Activated CD8-positive, alpha-beta T cell treated with anti-CD3 and anti-CD28 coated beads, Interleukin-2, amount 10 ng/mL, durations not matched to agents 7 days and 5 days (primary cell): ENCODE results near the gene RTL5. TPM values are rescaled to one million over a fixed set of nuclear protein-coding genes. Genes with fewer than 3 reads are reported as not detected.

Experiments
- ATAC-seq: fragments of 150-1000 bp; cut with Tn5 transposase; one replicate; pipeline ENCODE4 v1.10.0; 2021; ENCODE audit warnings: moderate library complexity
- CTCF ChIA-PET: fragments of 350-600 bp; sonication (Branson Sonifier 250); formaldehyde crosslinking; loops from one replicate; lab custom pipeline; 2021; ENCODE audit warnings: antibody characterized with exemption; lab: Charles Lee
- POLR2A ChIA-PET: fragments of 350-600 bp; sonication (Branson Sonifier 250); formaldehyde crosslinking; loops from one replicate; lab custom pipeline; 2021; ENCODE audit warnings: antibody characterized with exemption; lab: Charles Lee
- DNase-seq: peaks from one replicate; pipeline ENCODE4 v3.0.0-alpha.2; 2020
- H3K27ac Mint-ChIP-seq: one replicate; pipeline ENCODE4 v1.8.0; 2021; ENCODE audit warnings: mild to moderate bottlenecking, mixed read lengths
- H3K27me3 Mint-ChIP-seq: one replicate; pipeline ENCODE4 v1.8.0; 2021; ENCODE audit warnings: low read depth, mixed read lengths
- H3K36me3 Mint-ChIP-seq: one replicate; pipeline ENCODE4 v1.8.0; 2021; ENCODE audit warnings: low read depth, mixed read lengths
- H3K4me1 Mint-ChIP-seq: one replicate; pipeline ENCODE4 v1.8.0; 2021; ENCODE audit warnings: low read depth, mixed read lengths
- H3K4me3 Mint-ChIP-seq: one replicate; pipeline ENCODE4 v1.8.0; 2021; ENCODE audit warnings: mild to moderate bottlenecking, mixed read lengths
- H3K9me3 Mint-ChIP-seq: one replicate; pipeline ENCODE4 v1.8.0; 2022; ENCODE audit warnings: mixed read lengths; ENCODE audit not compliant: insufficient read depth
- total RNA-seq, 2 experiments: library from RNA; stranded (reverse); gene quantifications; one replicate each; pipeline ENCODE4 v1.2.3, GENCODE V29; 2021

The RTL5 gene
- total RNA-seq, 2 experiments from 2014 or later, result 0.05 to 0.08 TPM

- Mint-ChIP-seq H3K27ac (no peak overlapping the region), H3K27me3 (peaks cover 51% of the 10 kb centered on the region), H3K4me3 (peak overlapping the region; percentile 15), H3K4me1 (peaks cover 47% of the 10 kb centered on the region), H3K36me3 (no peaks in the 10 kb centered on the region), H3K9me3 (no peaks in the 10 kb centered on the region)
- POLR2A ChIA-PET, result no interaction called here
- peak; percentile 77 for ATAC-seq
- peak; percentile 79 for DNase-seq
- CTCF ChIA-PET, result interaction anchor here (1.0 to 1.4 kb wide), 3 partner anchors 20 to 84 kb away, joined by 3 read pairs; no protein-coding TSS in a partner anchor
These were observed 26.3 kb downstream of the RTL5 start for GRCh38 chrX:72105436-72105835.

- H3K36me3 Mint-ChIP-seq, result no peaks in the 10 kb centered on the region
- peaks cover 45% of the 10 kb centered on the region for H3K27me3 Mint-ChIP-seq
- H3K4me3 Mint-ChIP-seq, result no peak overlapping the region
- DNase-seq (no peak), ATAC-seq (no peak)
- no peaks in the 10 kb centered on the region for H3K9me3 Mint-ChIP-seq
- CTCF ChIA-PET, result no interaction called here
- no peak overlapping the region for H3K27ac Mint-ChIP-seq
- POLR2A ChIA-PET, result no interaction called here
- peaks cover 55% of the 10 kb centered on the region for H3K4me1 Mint-ChIP-seq
These were observed 29.0 kb downstream of the RTL5 start for GRCh38 chrX:72102760-72103159.

GRCh38 chrX:72102126-72102525, 29.6 kb downstream of the RTL5 start:
- ChIA-PET POLR2A (no interaction called here), CTCF (interaction anchor here (0.6 kb wide), 1 partner anchor 23 kb away, joined by 3 read pairs; no protein-coding TSS in a partner anchor)
- Mint-ChIP-seq H3K4me3 (no peak overlapping the region), H3K4me1 (peaks cover 52% of the 10 kb centered on the region), H3K27me3 (peaks cover 44% of the 10 kb centered on the region), H3K27ac (no peak overlapping the region), H3K9me3 (no peaks in the 10 kb centered on the region), H3K36me3 (no peaks in the 10 kb centered on the region)
- DNase-seq (no peak), ATAC-seq (no peak)

- H3K27ac Mint-ChIP-seq, result no peak overlapping the region
- peaks cover 51% of the 10 kb centered on the region for H3K4me1 Mint-ChIP-seq
- CTCF ChIA-PET, result interaction anchor here (0.6 to 2.6 kb wide), 2 partner anchors 24 to 80 kb away, joined by 3 to 10 read pairs; no protein-coding TSS in a partner anchor
- H3K4me3 Mint-ChIP-seq, result peak overlapping the region; percentile 46
- ATAC-seq, result no peak
- POLR2A ChIA-PET, result interaction anchor here (1.3 kb wide), 1 partner anchor 20 kb away, joined by 3 read pairs; no protein-coding TSS in a partner anchor
- H3K36me3 Mint-ChIP-seq, result no peaks in the 10 kb centered on the region
- H3K9me3 Mint-ChIP-seq, result no peaks in the 10 kb centered on the region
- no peak for DNase-seq
- peaks cover 48% of the 10 kb centered on the region for H3K27me3 Mint-ChIP-seq
These were observed 30.1 kb downstream of the RTL5 start for GRCh38 chrX:72101597-72102037.

- ChIA-PET CTCF (interaction anchor here (2.6 kb wide), 1 partner anchor 79 kb away, joined by 10 read pairs; no protein-coding TSS in a partner anchor), POLR2A (interaction anchor here (1.3 kb wide), 1 partner anchor 21 kb away, joined by 3 read pairs; no protein-coding TSS in a partner anchor)
- Mint-ChIP-seq H3K27me3 (peaks cover 51% of the 10 kb centered on the region), H3K36me3 (no peaks in the 10 kb centered on the region), H3K4me1 (peaks cover 45% of the 10 kb centered on the region), H3K27ac (peak overlapping the region; percentile 49), H3K4me3 (peak overlapping the region; percentile 46), H3K9me3 (no peaks in the 10 kb centered on the region)
- ATAC-seq (peak; percentile 77), DNase-seq (peak; percentile 86)
These were observed 30.8 kb downstream of the RTL5 start for GRCh38 chrX:72100824-72101351.

- DNase-seq (no peak), ATAC-seq (no peak)
- Mint-ChIP-seq H3K4me3 (peak overlapping the region; percentile 46), H3K27me3 (peaks cover 58% of the 10 kb centered on the region), H3K9me3 (no peaks in the 10 kb centered on the region), H3K27ac (no peak overlapping the region), H3K4me1 (peaks cover 38% of the 10 kb centered on the region), H3K36me3 (no peaks in the 10 kb centered on the region)
- CTCF ChIA-PET, result interaction anchor here (2.6 kb wide), 1 partner anchor 78 kb away, joined by 10 read pairs; no protein-coding TSS in a partner anchor
- POLR2A ChIA-PET, result interaction anchor here (1.3 kb wide), 1 partner anchor 21 kb away, joined by 3 read pairs; no protein-coding TSS in a partner anchor
These were observed 31.5 kb downstream of the RTL5 start for GRCh38 chrX:72100051-72100755.

- no peak for ATAC-seq
- no peak for DNase-seq
- Mint-ChIP-seq H3K27me3 (peaks cover 48% of the 10 kb centered on the region), H3K27ac (no peak overlapping the region), H3K4me1 (peaks cover 26% of the 10 kb centered on the region), H3K9me3 (no peaks in the 10 kb centered on the region), H3K4me3 (no peak overlapping the region), H3K36me3 (no peaks in the 10 kb centered on the region)
- ChIA-PET POLR2A (no interaction called here), CTCF (no interaction called here)
These were observed 34.6 kb downstream of the RTL5 start for GRCh38 chrX:72097098-72097497.

GRCh38 chrX:72095370-72095769, 36.3 kb downstream of the RTL5 start:
- H3K27ac Mint-ChIP-seq, result no peak overlapping the region
- peaks cover 59% of the 10 kb centered on the region for H3K27me3 Mint-ChIP-seq
- no peak for DNase-seq
- no peaks in the 10 kb centered on the region for H3K9me3 Mint-ChIP-seq
- no peak for ATAC-seq
- no peak overlapping the region for H3K4me3 Mint-ChIP-seq
- CTCF ChIA-PET, result interaction anchor here (0.6 kb wide), 1 partner anchor 1885 kb away, joined by 3 read pairs; no protein-coding TSS in a partner anchor
- H3K4me1 Mint-ChIP-seq, result peaks cover 9% of the 10 kb centered on the region
- POLR2A ChIA-PET, result no interaction called here
- no peaks in the 10 kb centered on the region for H3K36me3 Mint-ChIP-seq

GRCh38 chrX:72094894-72095293, 36.8 kb downstream of the RTL5 start:
- Mint-ChIP-seq H3K9me3 (no peaks in the 10 kb centered on the region), H3K27me3 (peaks cover 54% of the 10 kb centered on the region), H3K4me1 (peaks cover 4% of the 10 kb centered on the region), H3K36me3 (no peaks in the 10 kb centered on the region), H3K27ac (no peak overlapping the region), H3K4me3 (no peak overlapping the region)
- ATAC-seq, result peak; percentile 81
- peak; percentile 49 for DNase-seq
- POLR2A ChIA-PET, result no interaction called here
- CTCF ChIA-PET, result interaction anchor here (0.6 kb wide), 1 partner anchor 1885 kb away, joined by 3 read pairs; no protein-coding TSS in a partner anchor

- POLR2A ChIA-PET, result no interaction called here
- peaks cover 41% of the 10 kb centered on the region for H3K27me3 Mint-ChIP-seq
- no peaks in the 10 kb centered on the region for H3K36me3 Mint-ChIP-seq
These were observed 42.5 kb downstream of the RTL5 start for GRCh38 chrX:72089254-72089653.

GRCh38 chrX:72088761-72089160, 43.0 kb downstream of the RTL5 start:
- ATAC-seq (no peak), DNase-seq (no peak)
- Mint-ChIP-seq H3K4me3 (no peak overlapping the region), H3K27me3 (peaks cover 42% of the 10 kb centered on the region), H3K4me1 (no peaks in the 10 kb centered on the region), H3K27ac (no peak overlapping the region), H3K36me3 (no peaks in the 10 kb centered on the region), H3K9me3 (no peaks in the 10 kb centered on the region)
- ChIA-PET CTCF (no interaction called here), POLR2A (no interaction called here)

More at GRCh38 chrX:72089254-72089653, 42.5 kb downstream of the RTL5 start:
- Mint-ChIP-seq H3K9me3 (no peaks in the 10 kb centered on the region), H3K27ac (no peak overlapping the region), H3K4me1 (no peaks in the 10 kb centered on the region), H3K4me3 (no peak overlapping the region)
- no peak for DNase-seq
- ATAC-seq, result no peak
- CTCF ChIA-PET, result no interaction called here

GRCh38 chrX:72086995-72087394, 44.7 kb downstream of the RTL5 start:
- Mint-ChIP-seq H3K36me3 (no peaks in the 10 kb centered on the region), H3K27me3 (peaks cover 35% of the 10 kb centered on the region), H3K4me3 (no peak overlapping the region), H3K9me3 (no peaks in the 10 kb centered on the region), H3K27ac (no peak overlapping the region), H3K4me1 (no peaks in the 10 kb centered on the region)
- no peak for DNase-seq
- CTCF ChIA-PET, result no interaction called here
- ATAC-seq, result no peak
- POLR2A ChIA-PET, result no interaction called here
